ENCODE data around the gene EEA1.

The EEA1 gene

GRCh38 chr12:92829686-92830282 is 99.3 kb downstream of the EEA1 start:
- POLR2A ChIA-PET = no interaction called here
- CTCF ChIA-PET = interaction anchor here (0.6 kb wide), 1 partner anchor 97 kb away, joined by 3 read pairs; no protein-coding TSS in a partner anchor
- no peak for DNase-seq (ENCODE audit: extremely low spot score)

GRCh38 chr12:92828565-92828964 is 100.5 kb downstream of the EEA1 start:
- CTCF ChIA-PET = no interaction called here
- TF ChIP-seq FOXK2 (IDR thresholded peaks at IDR 0.05) = no peak
- no peak for TF ChIP-seq NFRKB (IDR thresholded peaks at IDR 0.05)
- TF ChIP-seq SUZ12 (IDR thresholded peaks at IDR 0.05) = no peak
- no peak for TF ChIP-seq FOXM1 (IDR thresholded peaks at IDR 0.05; ENCODE audit: borderline replicate concordance)
- no peak for TF ChIP-seq ELF4 (IDR thresholded peaks at IDR 0.05)
- TF ChIP-seq ZNF384 (IDR thresholded peaks at IDR 0.05) = no peak
- no peak for TF ChIP-seq FOXA1 (IDR thresholded peaks at IDR 0.05)
- no peak for TF ChIP-seq ARNT (IDR thresholded peaks at IDR 0.05)
- no peak for TF ChIP-seq CTBP1 (IDR thresholded peaks at IDR 0.05; ENCODE audit: borderline replicate concordance)
- POLR2A ChIA-PET = no interaction called here
- no peak for DNase-seq (ENCODE audit: extremely low spot score)

More at GRCh38 chr12:92829686-92830282, 99.3 kb downstream of the EEA1 start:
- TF ChIP-seq FOXK2 (IDR thresholded peaks at IDR 0.05) (no peak), TARDBP (IDR thresholded peaks at IDR 0.05) (no peak), ARNT (IDR thresholded peaks at IDR 0.05) (no peak), CTBP1 (IDR thresholded peaks at IDR 0.05; ENCODE audit: borderline replicate concordance) (no peak), ELF4 (IDR thresholded peaks at IDR 0.05) (no peak), FOXM1 (IDR thresholded peaks at IDR 0.05; ENCODE audit: borderline replicate concordance) (no peak), BHLHE40 (IDR thresholded peaks at IDR 0.05; ENCODE audit: borderline replicate concordance) (no peak), NFRKB (IDR thresholded peaks at IDR 0.05) (no peak), ZNF384 (IDR thresholded peaks at IDR 0.05) (no peak), FOXA1 (IDR thresholded peaks at IDR 0.05) (no peak), LEF1 (IDR thresholded peaks at IDR 0.05; ENCODE audit: borderline replicate concordance) (no peak), SP1 (IDR thresholded peaks at IDR 0.05) (no peak), L3MBTL2 (conservative IDR thresholded peaks at IDR 0.05) (no peak), HDGF (IDR thresholded peaks at IDR 0.05; ENCODE audit: borderline replicate concordance) (no peak), PKNOX1 (IDR thresholded peaks at IDR 0.05) (no peak), SUZ12 (IDR thresholded peaks at IDR 0.05) (no peak)

GRCh38 chr12:92827836-92828431 is 101.2 kb downstream of the EEA1 start:
- peak; percentile 96 for TF ChIP-seq ZNF384 (IDR thresholded peaks at IDR 0.05)
- no peak for TF ChIP-seq HDGF (IDR thresholded peaks at IDR 0.05; ENCODE audit: borderline replicate concordance)
- peak; percentile 45 for DNase-seq (ENCODE audit: extremely low spot score)
- POLR2A ChIA-PET = no interaction called here
- CTCF ChIA-PET = interaction anchor here (0.5 to 0.8 kb wide), 4 partner anchors 22 to 632 kb away, joined by 3 to 5 read pairs (median 3); no protein-coding TSS in a partner anchor

GRCh38 chr12:92821142-92821541 is 108.0 kb downstream of the EEA1 start:
- TF ChIP-seq LEF1 (IDR thresholded peaks at IDR 0.05; ENCODE audit: borderline replicate concordance) (no peak), L3MBTL2 (conservative IDR thresholded peaks at IDR 0.05) (no peak), PKNOX1 (IDR thresholded peaks at IDR 0.05) (no peak), TARDBP (IDR thresholded peaks at IDR 0.05) (no peak), ARNT (IDR thresholded peaks at IDR 0.05) (no peak), CTBP1 (IDR thresholded peaks at IDR 0.05; ENCODE audit: borderline replicate concordance) (no peak), BHLHE40 (IDR thresholded peaks at IDR 0.05; ENCODE audit: borderline replicate concordance) (no peak), NFRKB (IDR thresholded peaks at IDR 0.05) (no peak), SUZ12 (IDR thresholded peaks at IDR 0.05) (no peak), FOXA1 (IDR thresholded peaks at IDR 0.05) (no peak), SP1 (IDR thresholded peaks at IDR 0.05) (no peak), ZNF384 (IDR thresholded peaks at IDR 0.05) (no peak), FOXM1 (IDR thresholded peaks at IDR 0.05; ENCODE audit: borderline replicate concordance) (no peak), ELF4 (IDR thresholded peaks at IDR 0.05) (no peak), HDGF (IDR thresholded peaks at IDR 0.05; ENCODE audit: borderline replicate concordance) (no peak), FOXK2 (IDR thresholded peaks at IDR 0.05) (no peak)
- ChIA-PET CTCF (no interaction called here), POLR2A (no interaction called here)
- no peak for DNase-seq (ENCODE audit: extremely low spot score)

- ChIA-PET POLR2A (no interaction called here), CTCF (no interaction called here)
- no peak for DNase-seq (ENCODE audit: extremely low spot score)
- no peak for TF ChIP-seq PKNOX1 (IDR thresholded peaks at IDR 0.05)
- no peak for TF ChIP-seq TARDBP (IDR thresholded peaks at IDR 0.05)
- no peak for TF ChIP-seq SUZ12 (IDR thresholded peaks at IDR 0.05)
- TF ChIP-seq FOXM1 (IDR thresholded peaks at IDR 0.05; ENCODE audit: borderline replicate concordance) = no peak
- TF ChIP-seq SP1 (IDR thresholded peaks at IDR 0.05) = no peak
- no peak for TF ChIP-seq ELF4 (IDR thresholded peaks at IDR 0.05)
- no peak for TF ChIP-seq FOXA1 (IDR thresholded peaks at IDR 0.05)
- no peak for TF ChIP-seq L3MBTL2 (conservative IDR thresholded peaks at IDR 0.05)
- TF ChIP-seq HDGF (IDR thresholded peaks at IDR 0.05; ENCODE audit: borderline replicate concordance) = no peak
- TF ChIP-seq NFRKB (IDR thresholded peaks at IDR 0.05) = no peak
- TF ChIP-seq ZNF384 (IDR thresholded peaks at IDR 0.05) = no peak
- TF ChIP-seq BHLHE40 (IDR thresholded peaks at IDR 0.05; ENCODE audit: borderline replicate concordance) = no peak
These were observed 114.5 kb downstream of the EEA1 start for GRCh38 chr12:92814584-92814983.

GRCh38 chr12:92810370-92810769 is 118.7 kb downstream of the EEA1 start:
- DNase-seq (ENCODE audit: extremely low spot score) = no peak
- ChIA-PET CTCF (no interaction called here), POLR2A (no interaction called here)
- no peak for TF ChIP-seq TARDBP (IDR thresholded peaks at IDR 0.05)
- TF ChIP-seq SP1 (IDR thresholded peaks at IDR 0.05) = no peak
- no peak for TF ChIP-seq FOXA1 (IDR thresholded peaks at IDR 0.05)
- no peak for TF ChIP-seq ARNT (IDR thresholded peaks at IDR 0.05)
- no peak for TF ChIP-seq HDGF (IDR thresholded peaks at IDR 0.05; ENCODE audit: borderline replicate concordance)
- TF ChIP-seq NFRKB (IDR thresholded peaks at IDR 0.05) = no peak
- no peak for TF ChIP-seq FOXM1 (IDR thresholded peaks at IDR 0.05; ENCODE audit: borderline replicate concordance)
- no peak for TF ChIP-seq ELF4 (IDR thresholded peaks at IDR 0.05)
- TF ChIP-seq FOXK2 (IDR thresholded peaks at IDR 0.05) = no peak
- no peak for TF ChIP-seq L3MBTL2 (conservative IDR thresholded peaks at IDR 0.05)
- TF ChIP-seq CTBP1 (IDR thresholded peaks at IDR 0.05; ENCODE audit: borderline replicate concordance) = no peak
- TF ChIP-seq ZNF384 (IDR thresholded peaks at IDR 0.05) = no peak
- TF ChIP-seq SUZ12 (IDR thresholded peaks at IDR 0.05) = no peak
- TF ChIP-seq LEF1 (IDR thresholded peaks at IDR 0.05; ENCODE audit: borderline replicate concordance) = no peak
- no peak for TF ChIP-seq PKNOX1 (IDR thresholded peaks at IDR 0.05)
- TF ChIP-seq BHLHE40 (IDR thresholded peaks at IDR 0.05; ENCODE audit: borderline replicate concordance) = no peak

Measured in HEK293T (cell line).